GM12801 (cell line): ENCODE results near the gene ARMH3.

ENCODE experiments used
- TF ChIP-seq, protein P1 (sequence below): IDR thresholded peaks from one replicate; pipeline ENCODE4 v1.5.1; 2011; ENCODE audit warnings: control low read depth; ENCODE audit not compliant: insufficient read length; ENCODE audit errors: extremely low read depth

The ARMH3 gene

GRCh38 chr10:102065561-102066398 is 9.8 kb upstream of the ARMH3 start:
- TF ChIP-seq, protein P1, sequence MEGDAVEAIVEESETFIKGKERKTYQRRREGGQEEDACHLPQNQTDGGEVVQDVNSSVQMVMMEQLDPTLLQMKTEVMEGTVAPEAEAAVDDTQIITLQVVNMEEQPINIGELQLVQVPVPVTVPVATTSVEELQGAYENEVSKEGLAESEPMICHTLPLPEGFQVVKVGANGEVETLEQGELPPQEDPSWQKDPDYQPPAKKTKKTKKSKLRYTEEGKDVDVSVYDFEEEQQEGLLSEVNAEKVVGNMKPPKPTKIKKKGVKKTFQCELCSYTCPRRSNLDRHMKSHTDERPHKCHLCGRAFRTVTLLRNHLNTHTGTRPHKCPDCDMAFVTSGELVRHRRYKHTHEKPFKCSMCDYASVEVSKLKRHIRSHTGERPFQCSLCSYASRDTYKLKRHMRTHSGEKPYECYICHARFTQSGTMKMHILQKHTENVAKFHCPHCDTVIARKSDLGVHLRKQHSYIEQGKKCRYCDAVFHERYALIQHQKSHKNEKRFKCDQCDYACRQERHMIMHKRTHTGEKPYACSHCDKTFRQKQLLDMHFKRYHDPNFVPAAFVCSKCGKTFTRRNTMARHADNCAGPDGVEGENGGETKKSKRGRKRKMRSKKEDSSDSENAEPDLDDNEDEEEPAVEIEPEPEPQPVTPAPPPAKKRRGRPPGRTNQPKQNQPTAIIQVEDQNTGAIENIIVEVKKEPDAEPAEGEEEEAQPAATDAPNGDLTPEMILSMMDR, result no peak

GRCh38 chr10:102064868-102065560 is 9.0 kb upstream of the ARMH3 start, which contains the start of gene HPS6:
Gene HPS6 (plus strand): TSS chr10:102065349. CDS start chr10:102065475, 126 bp downstream.
- TF ChIP-seq, protein P1, result no peak

GRCh38 chr10:102064503-102064867 is 8.5 kb upstream of the ARMH3 start:
- TF ChIP-seq, protein P1, result no peak

DNA sequence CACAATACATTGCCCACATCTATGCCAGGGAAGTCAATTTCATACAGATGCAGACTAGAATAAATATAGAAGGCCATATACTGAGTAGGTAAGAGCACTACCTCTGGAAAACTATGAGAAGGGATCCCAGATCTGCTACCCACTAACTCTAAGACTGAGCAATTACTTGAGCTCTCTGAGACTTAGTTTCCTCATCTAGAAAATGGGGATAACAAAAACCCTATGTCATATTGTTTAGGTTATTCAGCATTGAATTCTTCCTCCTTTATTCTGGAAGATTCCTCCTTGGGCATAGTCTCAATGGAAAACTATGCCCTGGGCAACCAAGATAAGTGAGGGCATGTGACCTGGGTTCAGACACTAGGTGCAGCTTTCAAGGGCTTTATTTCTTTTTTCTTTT is 4.0 kb upstream of the ARMH3 start:
- TF ChIP-seq, protein P1, result no peak

GRCh38 chr10:102046095-102046494 is 9.9 kb downstream of the ARMH3 start:
- TF ChIP-seq, protein P1, result no peak

DNA sequence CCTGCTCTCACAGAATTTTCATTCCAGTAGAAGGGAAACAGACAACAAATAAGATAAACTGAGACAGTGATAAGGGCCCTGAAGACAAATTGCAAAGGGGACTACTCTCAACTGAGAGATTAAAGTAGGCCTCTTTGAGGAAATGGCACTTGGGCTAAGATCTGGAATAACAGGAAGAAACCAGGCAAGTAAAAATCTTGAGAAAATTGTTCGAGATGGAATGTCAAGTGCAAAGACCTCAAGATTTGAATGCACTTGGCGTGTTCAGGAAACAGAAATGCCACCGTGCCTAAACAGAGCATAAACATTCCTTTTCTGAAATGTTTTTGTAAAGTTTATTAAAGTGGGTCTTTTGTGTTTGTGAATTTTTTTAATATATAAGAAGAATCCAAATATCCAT is 10.7 kb downstream of the ARMH3 start:
- TF ChIP-seq, protein P1, result no peak

DNA sequence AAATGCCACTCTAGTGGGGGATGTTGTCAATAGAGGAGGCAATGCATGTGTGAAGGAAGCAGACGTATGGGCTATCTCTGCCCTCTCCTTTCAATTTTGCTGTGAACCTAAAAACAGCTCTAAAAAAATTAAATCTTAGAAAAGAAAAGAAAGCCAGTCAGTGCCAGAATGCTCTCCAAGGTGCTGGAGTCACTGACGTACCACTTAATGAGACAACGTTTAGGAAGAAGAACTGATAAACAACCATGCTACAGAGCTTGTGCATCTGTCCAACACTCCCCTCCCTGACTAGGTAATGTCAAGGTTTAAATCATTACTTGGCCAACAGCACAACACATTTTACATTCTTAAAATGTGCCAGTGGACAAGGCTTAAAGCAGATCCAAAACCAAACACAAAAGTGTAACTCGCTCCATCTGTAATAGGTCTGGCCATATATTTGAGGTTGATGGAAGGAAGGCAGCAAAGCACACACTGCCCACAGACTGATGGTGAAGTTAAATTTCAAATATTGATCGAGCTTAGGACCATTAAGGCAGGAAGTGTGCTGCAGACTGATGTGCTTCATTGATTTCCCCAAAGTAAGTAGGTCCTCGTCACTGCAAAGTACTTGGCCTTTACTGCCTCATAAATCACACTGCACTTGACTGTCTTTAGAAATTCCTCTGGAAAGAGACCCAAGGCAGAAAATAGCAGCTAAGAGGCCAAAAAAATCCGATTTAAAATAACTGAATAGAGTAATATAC is 15.5 kb downstream of the ARMH3 start:
- TF ChIP-seq, protein P1, result no peak
